Activated CD4-positive, alpha-beta T cell treated with anti-CD3 and anti-CD28 coated beads, Interleukin-2, amount 50 U/mL, for 1 hour (primary cell): ENCODE measurements around the gene FTSJ1.
"Not testable (repeated sequence)": the region's sequence is repeated elsewhere in the genome, so short reads cannot be mapped to it uniquely, and the experiment has no call there.

Experiments
- DNase-seq: peaks from one replicate; pipeline ENCODE4 v3.0.0-alpha.2; 2020

Gene FTSJ1

DNA sequence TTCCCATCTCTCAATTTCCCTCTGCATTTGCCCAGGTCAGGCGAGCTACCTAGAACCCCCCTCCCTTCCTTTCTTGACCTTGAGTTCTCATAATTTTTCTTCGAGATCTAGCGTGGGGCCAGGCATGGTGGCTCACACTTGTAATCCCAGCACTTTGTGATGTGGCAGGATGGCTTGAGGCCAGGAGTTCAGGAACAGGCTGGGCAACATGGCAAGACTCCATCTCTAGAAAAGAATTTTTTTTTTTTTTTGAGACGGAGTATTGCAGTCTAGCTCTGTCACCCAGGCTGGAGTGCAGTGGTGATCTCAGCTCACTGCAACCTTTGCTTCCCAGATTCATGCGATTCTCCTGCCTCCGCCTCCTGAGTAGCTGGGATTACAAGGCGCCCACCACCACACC lies 28.3 kb downstream of the FTSJ1 start:
- DNase-seq = no peak

- no peak for DNase-seq
Observed at GRCh38 chrX:48505481-48505880, 29.5 kb downstream of the FTSJ1 start.

DNA sequence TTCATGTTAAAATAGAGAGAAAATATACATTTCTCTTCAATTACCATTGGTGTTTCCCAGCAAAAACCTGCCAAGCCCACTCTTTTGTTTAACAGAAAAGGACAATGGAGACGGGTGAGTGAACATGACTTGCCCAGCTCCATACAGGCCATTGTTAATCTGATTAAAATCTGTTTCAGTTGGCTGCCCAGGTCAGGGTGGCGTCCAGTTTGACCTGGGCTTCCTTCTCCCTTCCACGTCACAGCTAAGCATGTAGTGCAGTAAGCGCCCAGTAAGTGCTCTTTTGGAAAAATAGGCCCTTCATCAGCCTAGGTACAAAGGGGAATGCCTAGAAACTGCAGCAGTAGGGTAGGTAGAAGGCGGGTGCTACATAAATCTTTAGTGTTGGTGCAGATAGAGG lies 31.2 kb downstream of the FTSJ1 start:
- no peak for DNase-seq

- peak; percentile 73 for DNase-seq
Observed at GRCh38 chrX:48508400-48509244, 32.6 kb downstream of the FTSJ1 start, which contains the start of gene PORCN. Gene PORCN (plus strand): TSS chrX:48508992. CDS start chrX:48509821, 829 bp downstream.

GRCh38 chrX:48509245-48509590 lies 33.2 kb downstream of the FTSJ1 start:
- DNase-seq = no peak

DNA sequence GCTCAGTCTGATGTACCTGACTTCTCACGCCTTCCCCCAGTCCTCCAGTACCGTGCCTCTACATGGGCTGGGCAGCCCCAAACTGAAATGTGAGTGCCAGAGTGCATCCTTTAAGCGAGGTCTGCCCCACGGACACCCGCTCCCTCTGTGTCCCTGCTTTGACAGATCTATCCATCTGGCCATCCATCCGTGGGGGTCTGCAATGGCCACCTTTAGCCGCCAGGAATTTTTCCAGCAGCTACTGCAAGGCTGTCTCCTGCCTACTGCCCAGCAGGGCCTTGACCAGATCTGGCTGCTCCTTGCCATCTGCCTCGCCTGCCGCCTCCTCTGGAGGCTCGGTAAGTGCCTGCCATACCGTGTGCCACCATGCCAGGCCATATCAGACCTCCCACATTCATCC lies 33.6 kb downstream of the FTSJ1 start:
- no peak for DNase-seq

- DNase-seq = no peak
Observed at GRCh38 chrX:48511560-48511959, 35.6 kb downstream of the FTSJ1 start.

DNA sequence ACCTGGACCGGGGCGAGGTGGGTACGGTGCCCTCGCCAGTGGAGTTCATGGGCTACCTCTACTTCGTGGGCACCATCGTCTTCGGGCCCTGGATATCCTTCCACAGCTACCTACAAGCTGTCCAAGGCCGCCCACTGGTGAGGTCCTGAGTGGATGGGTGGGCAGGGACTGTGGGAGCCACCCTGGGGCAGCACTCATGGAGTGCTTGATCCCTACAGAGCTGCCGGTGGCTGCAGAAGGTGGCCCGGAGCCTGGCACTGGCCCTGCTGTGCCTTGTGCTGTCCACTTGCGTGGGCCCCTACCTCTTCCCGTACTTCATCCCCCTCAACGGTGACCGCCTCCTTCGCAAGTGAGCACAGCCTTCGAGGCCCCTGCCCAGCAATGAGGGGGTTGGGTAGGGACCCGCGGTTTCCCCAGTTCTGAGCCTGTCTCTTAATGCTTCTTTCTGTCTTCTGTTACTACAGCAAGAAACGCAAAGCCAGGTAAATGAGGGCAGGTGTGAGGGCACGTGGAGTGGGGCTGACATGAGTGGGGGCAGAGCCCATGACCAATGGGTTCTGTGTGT lies 36.5 kb downstream of the FTSJ1 start:
- DNase-seq = no peak

- no peak for DNase-seq
Observed at GRCh38 chrX:48513670-48514069, 37.7 kb downstream of the FTSJ1 start.

DNA sequence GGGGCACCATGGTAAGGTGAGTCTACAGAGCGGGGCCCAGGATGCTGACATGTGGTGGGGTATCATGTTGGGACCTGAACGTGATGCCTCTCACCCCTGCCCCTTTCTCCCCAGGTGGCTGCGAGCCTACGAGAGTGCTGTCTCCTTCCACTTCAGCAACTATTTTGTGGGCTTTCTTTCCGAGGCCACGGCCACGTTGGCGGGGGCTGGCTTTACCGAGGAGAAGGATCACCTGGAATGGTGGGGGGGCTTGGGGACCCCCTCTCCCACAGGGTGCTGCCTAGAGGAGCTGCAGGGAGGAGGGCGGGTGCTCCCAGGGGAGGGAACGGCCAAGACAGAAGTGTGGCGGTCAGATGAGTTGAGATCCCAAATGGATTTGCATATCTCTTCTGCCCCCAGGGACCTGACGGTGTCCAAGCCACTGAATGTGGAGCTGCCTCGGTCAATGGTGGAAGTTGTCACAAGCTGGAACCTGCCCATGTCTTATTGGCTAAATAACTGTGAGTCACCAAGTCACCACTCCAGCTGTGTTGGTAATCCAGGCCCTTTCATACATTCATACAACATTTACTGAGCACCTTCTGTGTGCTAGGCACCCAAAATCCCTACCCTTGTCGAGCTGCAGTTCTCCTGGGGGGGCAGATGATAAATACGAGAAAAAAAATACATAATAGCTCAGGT lies 38.3 kb downstream of the FTSJ1 start:
- DNase-seq = no peak

DNA sequence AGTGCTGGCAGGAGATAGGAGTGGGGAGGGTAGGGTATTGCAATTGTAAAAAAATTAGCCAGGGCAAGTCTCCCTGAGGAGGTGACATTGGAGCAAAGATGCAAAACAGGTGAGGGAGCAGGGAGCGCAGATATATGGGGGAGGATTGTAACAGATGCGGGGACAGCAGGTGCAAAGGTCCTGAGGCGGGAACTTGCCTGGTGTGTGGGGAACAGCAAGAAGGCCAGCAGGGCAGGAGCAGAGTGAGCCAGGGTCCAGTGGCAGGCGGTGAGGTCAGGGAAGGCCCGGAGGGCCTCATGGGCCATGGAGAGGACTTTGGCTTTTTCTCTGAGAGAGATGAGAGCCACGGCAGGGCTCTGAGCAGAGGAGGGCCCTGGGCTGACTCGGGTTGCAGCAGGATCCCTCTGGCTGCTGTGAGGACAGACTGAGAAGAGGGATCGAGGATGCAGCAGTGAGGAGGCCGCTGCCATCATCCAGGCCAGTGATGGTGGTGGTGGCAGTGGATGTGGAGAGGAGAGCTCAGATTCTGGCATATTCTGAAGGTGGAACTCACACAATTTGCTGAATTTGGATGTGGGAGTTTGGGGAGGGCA lies 39.0 kb downstream of the FTSJ1 start:
- DNase-seq = no peak

DNA sequence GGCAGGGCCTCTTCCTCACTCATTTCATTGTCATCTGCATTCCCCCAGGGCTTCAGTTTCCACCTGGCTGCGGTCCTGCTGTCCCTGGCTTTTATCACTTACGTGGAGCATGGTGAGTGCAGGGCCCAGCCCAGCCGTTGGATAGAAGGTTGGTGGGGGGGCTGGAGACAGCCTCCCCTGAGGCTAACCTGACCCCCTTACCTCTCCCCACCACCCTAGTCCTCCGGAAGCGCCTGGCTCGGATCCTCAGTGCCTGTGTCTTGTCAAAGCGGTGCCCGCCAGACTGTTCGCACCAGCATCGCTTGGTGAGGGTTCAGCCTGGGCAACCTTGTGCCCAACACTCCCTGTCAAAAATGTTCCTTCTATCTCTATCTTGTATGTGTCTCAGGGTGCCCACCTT lies 39.8 kb downstream of the FTSJ1 start:
- no peak for DNase-seq

- DNase-seq = no peak
Observed at GRCh38 chrX:48516285-48516684, 40.3 kb downstream of the FTSJ1 start.

DNA sequence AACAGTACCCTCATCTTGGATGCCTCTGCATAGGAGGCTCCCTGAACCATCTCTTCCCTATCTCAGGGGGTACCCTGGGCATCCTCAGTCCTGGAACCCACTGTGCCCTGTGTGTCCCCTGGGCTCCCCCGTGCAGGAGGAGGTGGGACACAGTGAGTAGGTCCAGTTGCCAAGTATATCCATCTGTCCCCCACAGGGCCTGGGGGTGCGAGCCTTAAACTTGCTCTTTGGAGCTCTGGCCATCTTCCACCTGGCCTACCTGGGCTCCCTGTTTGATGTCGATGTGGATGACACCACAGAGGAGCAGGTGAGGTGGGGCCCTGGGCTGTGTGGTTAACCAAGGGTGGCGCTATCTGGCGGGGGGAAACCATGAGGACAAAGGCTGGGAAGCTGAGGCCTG lies 41.0 kb downstream of the FTSJ1 start:
- no peak for DNase-seq

DNA sequence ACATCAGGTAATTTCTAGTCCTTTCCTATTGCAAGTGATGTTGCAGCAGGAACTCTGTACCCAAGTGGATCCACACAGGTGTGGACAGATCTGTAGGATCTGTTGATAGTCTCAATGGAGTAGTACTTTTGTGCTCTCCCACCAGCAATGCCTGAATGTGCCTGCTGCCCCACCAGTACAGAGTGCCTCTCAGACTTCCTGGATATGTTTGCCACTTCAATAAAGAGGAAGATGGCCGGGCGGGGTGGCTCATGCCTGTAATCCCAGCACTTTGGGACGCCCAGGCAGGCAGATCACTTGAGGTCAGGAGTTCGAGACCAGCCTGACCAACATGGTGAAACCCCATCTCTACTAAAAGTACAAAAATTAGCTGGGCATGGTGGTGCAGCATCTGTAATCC lies 43.5 kb downstream of the FTSJ1 start:
- not testable (repeated sequence) for DNase-seq

GRCh38 chrX:48520455-48520854 lies 44.5 kb downstream of the FTSJ1 start:
- DNase-seq = no peak

- DNase-seq = no peak
Observed at GRCh38 chrX:48520976-48521352, 45.0 kb downstream of the FTSJ1 start.

DNA sequence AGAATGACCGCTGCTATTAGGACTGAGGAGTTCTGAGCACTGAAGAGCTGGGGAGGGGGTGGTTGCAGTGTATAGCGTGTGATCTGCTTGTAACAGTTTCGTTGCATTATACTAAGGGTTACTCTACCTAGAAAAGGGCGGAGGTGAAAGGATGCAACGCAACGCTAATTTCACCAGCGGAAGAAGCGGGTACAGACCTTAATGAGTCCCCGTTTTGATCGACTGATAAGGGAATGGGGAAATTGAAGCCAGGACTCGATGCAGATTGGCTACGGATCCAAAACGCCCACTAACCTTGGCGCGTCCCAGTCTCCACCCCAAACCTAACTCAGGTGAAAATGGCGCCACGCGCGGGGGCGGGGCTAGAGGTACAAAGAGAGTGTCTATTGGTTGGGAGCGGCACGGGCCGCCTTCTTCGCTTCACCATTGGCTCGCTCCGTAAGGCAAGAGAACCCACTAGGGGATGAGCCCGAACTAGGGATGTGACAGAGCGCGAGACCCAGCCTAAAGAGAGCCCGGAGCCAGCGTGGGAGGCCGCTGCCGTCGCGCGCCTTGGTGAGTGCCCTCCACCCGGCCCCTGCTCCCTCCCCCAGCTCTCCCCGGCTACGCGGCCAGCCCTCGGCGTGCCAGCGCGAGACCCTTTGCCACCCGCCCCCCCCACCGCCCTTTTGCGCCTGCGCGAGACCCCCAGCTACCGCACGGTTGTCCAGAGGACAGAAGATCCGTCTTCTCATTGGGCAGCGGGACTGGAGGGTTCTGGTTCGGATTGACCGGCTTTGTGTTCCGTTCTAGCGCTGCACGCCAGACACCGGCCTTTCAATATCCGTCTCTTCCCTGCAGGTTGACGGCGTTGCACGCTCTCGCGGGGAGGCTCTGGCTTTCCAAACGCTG lies 45.6 kb downstream of the FTSJ1 start, which contains the start of gene EBP:
Gene EBP (plus strand): TSS at position 456 of the 891 bp plus-strand sequence. CDS start 1,964 bp downstream, outside the sequence.
- DNase-seq = peak; percentile 92

- no peak for DNase-seq
Observed at GRCh38 chrX:48522291-48522690, 46.3 kb downstream of the FTSJ1 start.

DNA sequence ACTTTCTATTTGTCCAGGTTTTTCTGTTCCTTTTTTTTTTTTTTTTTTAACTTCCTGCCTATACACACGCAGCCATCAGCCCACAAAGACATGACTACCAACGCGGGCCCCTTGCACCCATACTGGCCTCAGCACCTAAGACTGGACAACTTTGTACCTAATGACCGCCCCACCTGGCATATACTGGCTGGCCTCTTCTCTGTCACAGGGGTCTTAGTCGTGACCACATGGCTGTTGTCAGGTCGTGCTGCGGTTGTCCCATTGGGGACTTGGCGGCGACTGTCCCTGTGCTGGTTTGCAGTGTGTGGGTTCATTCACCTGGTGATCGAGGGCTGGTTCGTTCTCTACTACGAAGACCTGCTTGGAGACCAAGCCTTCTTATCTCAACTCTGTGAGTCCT lies 47.7 kb downstream of the FTSJ1 start:
- DNase-seq = no peak

GRCh38 chrX:48525853-48526252 lies 49.9 kb downstream of the FTSJ1 start:
- DNase-seq = not testable (repeated sequence)

GRCh38 chrX:48530736-48531135 lies 54.7 kb downstream of the FTSJ1 start:
- no peak for DNase-seq
